DLD1 (cell line): ENCODE results near the gene AIRE.
"Not testable (repeated sequence)": the region's sequence is repeated elsewhere in the genome, so short reads cannot be mapped to it uniquely, and the experiment has no call there.

Experiments used
- in situ Hi-C: cut with HindIII; loops from 2 replicates; pipeline ENCODE4 v1.10.0; 2017; ENCODE audit warnings: low sequenced_read_pairs

The AIRE gene

DNA sequence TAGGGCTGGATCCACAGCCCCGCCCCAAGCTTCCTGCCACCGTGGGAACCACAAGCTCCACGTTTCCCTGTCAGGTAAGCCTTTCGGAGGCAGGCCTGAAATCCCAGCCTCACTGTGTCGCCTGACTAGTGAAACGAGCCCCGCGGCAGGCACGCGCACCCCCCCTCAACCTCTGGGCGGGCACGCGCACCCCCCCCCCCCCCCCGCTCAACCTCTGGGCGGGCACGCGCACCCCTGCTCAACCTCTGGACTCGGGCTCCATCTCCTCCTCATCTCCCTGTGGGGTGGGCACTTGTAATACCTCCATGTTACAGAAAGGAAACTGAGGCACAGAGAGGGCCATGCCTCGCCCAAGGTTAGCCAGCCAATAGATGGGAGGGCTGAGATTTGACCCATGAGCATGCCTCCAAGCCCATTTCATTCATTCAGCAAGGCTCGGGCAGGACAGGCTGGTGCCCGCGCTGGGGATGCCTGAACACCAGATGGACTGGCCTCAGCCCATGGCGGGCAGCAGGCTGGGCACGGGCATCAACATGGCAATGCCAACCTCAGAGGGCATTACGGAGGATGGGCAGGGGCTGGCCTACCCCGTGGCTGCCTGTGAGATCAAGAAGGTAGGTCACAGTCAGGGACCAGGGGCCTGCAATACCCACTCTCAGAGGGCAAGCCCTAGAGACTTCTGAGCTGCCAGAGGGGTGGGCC, 48.8 kb downstream of the AIRE start:
- in situ Hi-C loops, result loop anchor here (10.0 kb wide), 1 partner anchor 150 kb away; no protein-coding TSS in a partner anchor

DNA sequence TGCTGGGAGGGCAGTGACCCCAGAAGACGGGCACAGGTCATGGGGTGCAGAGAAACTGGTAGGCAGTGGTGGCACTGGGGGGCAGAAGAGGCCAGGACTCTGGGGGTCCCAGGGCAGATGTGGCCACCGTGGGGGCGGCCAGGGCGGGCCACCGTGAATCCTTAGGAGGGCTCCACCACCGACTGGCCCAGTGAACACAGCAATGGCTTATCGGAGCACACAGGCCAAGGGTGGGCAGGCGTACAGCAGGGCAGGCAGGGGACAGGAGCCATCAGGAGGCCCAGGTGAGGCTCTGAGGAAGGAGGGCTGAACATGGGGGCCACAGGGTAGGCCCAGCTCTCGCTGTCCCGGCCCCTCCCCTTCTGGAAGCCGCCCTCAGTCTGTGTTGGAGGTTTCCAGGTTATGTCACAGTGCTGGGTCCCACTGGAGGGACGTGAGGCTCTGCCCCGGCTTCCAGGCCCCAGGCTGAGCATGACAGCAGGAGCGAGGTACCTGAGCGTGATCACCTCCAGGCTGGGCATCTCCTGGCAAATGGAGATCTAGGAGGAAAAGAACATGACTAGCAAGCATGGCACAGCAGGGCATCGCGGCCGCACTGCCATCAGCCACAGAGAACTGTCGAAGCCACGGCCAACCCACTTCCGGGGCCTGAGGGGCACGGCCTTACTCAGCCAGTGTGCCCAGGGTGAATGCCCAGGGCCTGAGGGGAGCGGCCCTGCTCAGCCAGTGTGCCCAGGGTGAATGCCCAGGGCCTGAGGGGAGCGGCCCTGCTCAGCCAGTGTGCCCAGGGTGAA, 49.8 kb downstream of the AIRE start:
- in situ Hi-C loops, result loop anchor here (10.0 kb wide), 1 partner anchor 149 kb away; no protein-coding TSS in a partner anchor

DNA sequence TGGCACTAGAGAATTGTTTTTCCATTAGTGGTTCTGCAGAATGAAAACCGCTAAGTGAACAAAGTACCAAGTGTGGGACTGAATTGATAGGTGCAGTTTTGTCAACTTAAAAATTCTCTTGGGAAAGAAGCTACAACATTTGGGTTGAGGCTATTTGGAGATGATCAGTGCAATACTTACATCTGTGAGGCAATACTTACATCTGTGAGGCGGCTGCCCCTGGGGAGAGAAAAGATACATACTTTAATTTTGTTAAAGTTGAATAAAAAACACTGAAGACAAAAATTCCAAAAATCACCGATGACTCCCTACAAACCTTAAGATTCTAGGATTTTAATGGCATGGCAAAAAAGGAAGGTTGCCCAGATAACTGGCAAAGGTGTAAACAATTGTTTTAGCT, 51.8 kb downstream of the AIRE start:
- in situ Hi-C loops, result loop anchor here (10.0 kb wide), 1 partner anchor 147 kb away; no protein-coding TSS in a partner anchor

DNA sequence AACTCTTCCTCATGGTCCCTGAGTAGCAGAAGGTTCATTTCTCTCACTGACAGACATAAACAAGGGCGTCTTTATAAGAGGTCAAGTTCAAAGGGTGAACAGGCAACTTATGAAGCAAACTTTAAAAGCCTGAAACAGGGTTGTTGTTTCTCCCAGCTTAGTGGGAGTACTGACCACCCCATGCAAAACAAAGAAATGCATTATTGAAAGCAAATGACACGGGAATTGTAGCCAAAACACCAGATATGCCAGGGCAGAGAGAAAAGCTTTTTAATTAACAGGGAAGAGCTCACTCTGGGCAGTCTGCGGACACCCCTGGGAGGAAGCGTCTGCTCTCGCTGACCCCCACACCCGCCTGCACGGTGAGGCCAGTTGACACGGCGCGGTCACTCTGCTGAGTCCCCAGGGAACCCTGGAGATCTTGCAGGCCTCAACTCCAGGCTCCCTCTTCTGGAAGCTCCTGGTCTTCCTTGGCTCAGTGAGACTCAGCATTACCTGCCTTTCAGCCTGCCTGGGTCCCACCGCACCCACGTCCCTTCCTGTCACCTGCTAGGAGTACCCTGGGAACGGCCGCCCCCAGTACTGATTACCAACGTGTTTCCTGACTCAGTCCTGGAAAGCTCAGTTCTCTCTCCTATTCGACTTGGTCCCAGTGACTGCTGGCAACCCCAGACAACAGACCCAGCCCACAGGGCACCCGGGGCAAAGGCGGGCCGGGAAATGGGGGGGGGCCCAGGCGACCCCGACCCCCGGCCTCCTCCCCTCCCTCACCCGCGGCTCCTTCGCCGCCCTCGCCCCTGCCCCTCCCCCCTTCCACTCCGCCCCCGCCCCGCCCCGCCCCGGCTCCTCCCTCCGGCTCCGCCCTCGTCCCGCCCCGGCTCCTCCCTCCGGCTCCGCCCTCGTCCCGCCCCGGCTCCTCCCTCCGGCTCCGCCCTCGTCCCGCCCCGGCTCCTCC, 52.5 kb downstream of the AIRE start:
- in situ Hi-C loops, result loop anchor here (10.0 kb wide), 1 partner anchor 147 kb away; no protein-coding TSS in a partner anchor

DNA sequence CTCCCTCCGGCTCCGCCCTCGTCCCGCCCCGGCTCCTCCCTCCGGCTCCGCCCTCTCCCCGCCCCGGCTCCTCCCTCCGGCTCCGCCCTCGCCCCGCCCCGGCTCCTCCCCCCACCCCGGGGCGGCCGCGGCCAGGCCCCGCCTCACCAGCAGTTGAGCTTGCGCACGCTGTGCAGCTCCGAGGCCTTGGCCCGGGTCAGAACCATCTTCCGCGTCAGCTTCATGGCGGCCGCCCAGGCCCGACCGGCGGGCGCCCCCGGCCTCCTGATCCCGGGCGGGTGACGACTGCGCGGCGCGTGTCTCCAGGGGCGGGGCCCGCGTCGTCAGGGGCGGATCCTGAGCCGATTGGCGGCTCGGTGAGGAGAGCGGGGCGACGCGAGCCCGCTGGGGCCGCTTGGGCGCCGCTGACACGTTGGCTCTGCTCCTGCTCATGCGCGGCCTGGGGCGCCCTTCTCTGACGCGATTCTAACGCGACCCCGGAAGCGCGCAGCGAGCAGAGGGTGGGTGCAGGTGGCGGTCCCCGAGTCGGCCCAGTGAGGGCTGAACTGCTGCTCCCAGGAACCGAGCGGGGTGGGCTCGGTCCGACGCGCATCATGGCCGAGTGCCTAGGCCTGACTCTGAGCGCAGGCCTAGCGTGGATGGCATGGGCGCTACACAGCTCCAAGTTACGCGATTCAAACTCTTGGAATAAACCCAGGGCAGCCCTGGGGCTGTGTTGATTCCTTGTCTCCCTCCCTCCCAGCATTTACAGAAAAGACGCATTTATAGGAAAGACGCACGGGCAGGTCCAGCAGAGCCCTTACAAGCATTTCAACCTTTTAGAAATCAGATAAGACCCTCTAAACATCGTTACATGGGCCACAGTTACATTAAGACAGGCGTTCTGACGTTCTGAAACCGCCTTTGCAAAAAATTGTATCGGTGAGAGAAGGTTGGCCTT, 53.6 kb downstream of the AIRE start, which contains the start of gene CFAP410:
Gene CFAP410 (minus strand): TSS at position 420 of the 940 bp plus-strand sequence. CDS start 196 bp downstream, at position 224.
- in situ Hi-C loops, result loop anchor here (10.0 kb wide), 1 partner anchor 146 kb away; no protein-coding TSS in a partner anchor

DNA sequence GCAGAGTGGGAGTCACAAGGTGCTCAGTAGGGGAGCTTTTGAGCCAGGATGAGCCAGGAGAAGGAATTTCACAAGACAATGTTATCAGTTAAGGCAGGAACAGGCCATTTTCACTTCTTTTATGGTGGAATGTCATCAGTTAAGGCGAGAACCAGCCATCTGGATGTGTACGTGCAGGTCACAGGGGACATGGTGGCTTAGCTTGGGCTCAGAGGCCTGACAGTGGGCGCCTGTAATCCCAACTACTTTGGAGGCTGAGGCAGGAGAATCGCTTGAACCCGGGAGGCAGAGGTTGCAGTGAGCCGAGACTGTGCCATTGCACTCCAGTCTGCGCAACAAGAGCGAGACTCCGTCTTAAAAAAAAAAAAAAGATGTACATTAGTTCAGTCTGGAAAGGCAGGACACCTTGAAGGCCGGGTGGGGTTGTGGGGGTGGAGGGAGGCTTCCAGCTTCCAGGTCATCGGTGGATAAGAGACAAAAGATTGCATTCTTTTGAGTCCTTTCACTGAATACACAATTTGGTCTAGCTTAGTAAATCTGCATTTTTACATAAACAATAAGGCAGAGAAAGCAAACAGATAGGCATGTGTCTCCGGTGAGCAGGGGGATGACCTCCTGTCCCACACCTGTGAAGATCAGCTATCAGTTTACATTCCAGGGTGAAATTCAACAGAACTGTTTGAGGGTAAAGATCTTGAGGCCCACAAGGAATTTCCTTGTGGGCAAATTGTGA, 56.2 kb downstream of the AIRE start:
- in situ Hi-C loops, result not testable (repeated sequence)

DNA sequence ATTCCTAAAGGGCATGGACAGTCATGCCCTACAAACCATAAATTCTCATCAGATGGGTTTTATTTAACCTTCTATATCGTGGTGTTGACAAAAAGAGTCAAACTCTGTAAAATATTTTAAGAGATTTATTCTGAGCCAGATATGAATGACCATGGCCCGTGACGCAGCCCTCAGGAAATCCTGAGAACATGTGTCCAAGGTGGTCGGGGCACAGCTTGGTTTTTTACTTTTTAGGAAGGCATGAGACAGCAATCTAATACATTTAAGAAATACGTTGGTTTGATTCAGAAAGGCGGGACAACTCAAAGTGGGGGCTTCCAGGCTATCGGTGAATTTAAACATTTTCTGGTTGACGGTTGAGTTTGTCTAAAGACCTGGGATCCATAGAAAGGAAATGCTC, 57.3 kb downstream of the AIRE start:
- in situ Hi-C loops, result not testable (repeated sequence)

DNA sequence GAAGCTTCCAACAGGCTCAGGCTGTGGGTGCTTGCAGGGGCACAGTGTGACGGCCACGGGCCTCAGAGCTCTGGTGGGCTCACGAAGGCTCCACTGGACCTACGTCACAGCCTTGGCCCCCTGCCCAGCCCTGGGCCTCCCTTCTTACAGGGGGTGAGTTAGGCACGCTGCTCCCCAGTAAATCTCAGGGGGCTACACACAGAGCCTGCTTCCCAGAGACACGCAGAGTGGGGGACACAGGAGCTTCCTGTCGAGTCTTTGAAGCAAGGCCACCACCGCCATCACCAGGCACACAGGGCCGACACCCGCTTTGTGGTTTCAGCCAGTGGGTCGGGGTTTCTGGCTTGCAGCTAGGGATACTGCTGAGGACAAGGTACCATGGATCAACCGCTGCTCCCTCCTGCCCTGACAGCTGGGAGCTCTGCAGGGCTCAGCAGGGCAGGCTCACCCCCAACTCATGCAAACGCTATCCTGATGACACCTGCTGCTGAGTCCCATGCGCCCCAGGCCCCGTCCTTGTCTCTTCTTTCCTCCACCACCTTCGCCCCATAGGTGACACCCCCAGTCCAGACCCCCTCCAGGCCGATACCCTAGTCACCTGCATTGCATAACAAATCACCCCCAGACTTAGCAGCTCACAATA, 59.0 kb downstream of the AIRE start:
- in situ Hi-C loops, result no loop called here

DNA sequence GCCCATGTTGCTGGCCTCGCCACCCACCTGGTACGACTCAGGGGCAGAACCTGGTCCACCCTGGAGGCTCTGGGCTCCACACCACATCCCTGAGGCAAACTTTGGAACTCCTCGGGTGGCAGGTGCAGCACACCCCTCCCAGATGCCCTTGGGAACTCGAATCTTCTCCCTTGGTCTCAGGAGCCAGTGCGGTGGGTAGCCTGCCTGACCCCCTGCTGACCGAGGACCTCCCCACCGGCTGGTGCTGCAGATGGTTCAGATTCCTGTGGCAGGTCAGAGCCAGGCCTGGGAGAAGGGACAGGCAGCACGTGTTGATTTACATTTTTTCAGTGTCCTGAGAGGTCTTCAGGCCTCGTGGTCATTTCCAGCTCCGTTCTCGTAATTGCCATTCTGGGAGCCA, 59.8 kb downstream of the AIRE start:
- in situ Hi-C loops, result no loop called here

DNA sequence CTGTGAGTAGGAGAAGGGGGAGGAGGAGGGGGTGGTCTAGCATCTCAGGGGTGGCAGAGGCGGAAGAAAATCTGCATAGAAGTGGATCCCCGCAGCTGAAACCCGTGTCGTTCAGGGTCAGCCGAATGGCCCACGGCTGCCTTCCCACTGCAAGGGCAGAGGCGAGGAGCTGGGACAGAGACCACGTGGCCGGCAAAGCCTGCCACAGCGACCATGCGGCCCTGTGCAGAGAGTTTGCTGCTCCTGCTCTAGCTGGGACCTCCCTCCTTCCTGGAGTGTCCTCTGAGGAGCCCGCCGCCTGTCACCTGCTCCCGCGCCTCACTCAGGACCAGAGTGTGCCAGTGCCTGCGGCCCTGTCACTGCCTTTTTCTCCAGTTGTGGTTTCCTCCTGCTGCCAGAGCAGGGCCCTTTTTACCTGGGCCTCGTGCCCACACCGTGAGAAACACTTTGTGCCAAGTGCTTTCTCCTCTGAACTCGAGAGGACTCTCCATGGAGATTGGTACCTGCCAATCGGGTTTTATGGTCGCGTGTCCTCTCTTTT, 62.3 kb downstream of the AIRE start:
- in situ Hi-C loops, result no loop called here
